ENCODE data around the gene TMPRSS12. TPM values are rescaled to one million over a fixed set of nuclear protein-coding genes. Genes with fewer than 3 reads are reported as not detected.
A peak's percentile ranks its signal among the peaks of the same experiment; 100 is the strongest.
"Not testable (repeated sequence)": the region's sequence is repeated elsewhere in the genome, so short reads cannot be mapped to it uniquely, and the experiment has no call there.

The TMPRSS12 gene
- total RNA-seq, 1 experiment from 2014 or later, result not detected

- Mint-ChIP-seq H3K27me3 (ENCODE audit: unreplicated experiment) (no peaks in the 10 kb centered on the region), H3K27ac (ENCODE audit: unreplicated experiment) (no peak overlapping the region), H3K4me1 (ENCODE audit: low read depth, unreplicated experiment) (peaks cover 25% of the 10 kb centered on the region), H3K4me3 (ENCODE audit: low read depth, unreplicated experiment) (peak overlapping the region; percentile 72), H3K9me3 (ENCODE audit: low read depth, unreplicated experiment) (no peaks in the 10 kb centered on the region), H3K36me3 (ENCODE audit: insufficient read depth, unreplicated experiment) (peaks cover 12% of the 10 kb centered on the region)
- no peak for TF ChIP-seq CTCF (IDR thresholded peaks at IDR 0.05; ENCODE audit: unreplicated experiment)
- BruUV-seq (replicated peaks), result no TSS peak
- CTCF ChIA-PET, result interaction anchor here (0.6 to 1.4 kb wide), 2 partner anchors 100 to 1829 kb away, joined by 4 to 5 read pairs; no protein-coding TSS in a partner anchor
- no peak for DNase-seq
- intact Hi-C loops (cut with micrococcal nuclease; ENCODE audit: unreplicated experiment), result loop anchor here (10.0 kb wide), 1 partner anchor 100 kb away; the partner anchor contains the start of gene SLC11A2
These were observed 82.6 kb downstream of the TMPRSS12 start for GRCh38 chr12:50925342-50925651.

- no peaks in the 10 kb centered on the region for H3K27me3 Mint-ChIP-seq (ENCODE audit: unreplicated experiment)
- H3K36me3 Mint-ChIP-seq (ENCODE audit: insufficient read depth, unreplicated experiment), result peaks cover 12% of the 10 kb centered on the region
- no peak for DNase-seq
- H3K4me3 Mint-ChIP-seq (ENCODE audit: low read depth, unreplicated experiment), result no peak overlapping the region
- H3K9me3 Mint-ChIP-seq (ENCODE audit: low read depth, unreplicated experiment), result no peaks in the 10 kb centered on the region
- H3K4me1 Mint-ChIP-seq (ENCODE audit: low read depth, unreplicated experiment), result peaks cover 25% of the 10 kb centered on the region
- intact Hi-C loops (cut with micrococcal nuclease; ENCODE audit: unreplicated experiment), result loop anchor here (10.0 kb wide), 1 partner anchor 99 kb away; the partner anchor contains the start of gene SLC11A2
- TF ChIP-seq CTCF (IDR thresholded peaks at IDR 0.05; ENCODE audit: unreplicated experiment), result no peak
- CTCF ChIA-PET, result no interaction called here
- no peak overlapping the region for H3K27ac Mint-ChIP-seq (ENCODE audit: unreplicated experiment)
- no TSS peak for BruUV-seq (replicated peaks)
These were observed 83.2 kb downstream of the TMPRSS12 start for GRCh38 chr12:50925920-50926319.

GRCh38 chr12:50926415-50926814 lies 83.7 kb downstream of the TMPRSS12 start:
- no peaks in the 10 kb centered on the region for H3K9me3 Mint-ChIP-seq (ENCODE audit: low read depth, unreplicated experiment)
- H3K27me3 Mint-ChIP-seq (ENCODE audit: unreplicated experiment), result no peaks in the 10 kb centered on the region
- no peak for DNase-seq
- CTCF ChIA-PET, result no interaction called here
- peaks cover 12% of the 10 kb centered on the region for H3K36me3 Mint-ChIP-seq (ENCODE audit: insufficient read depth, unreplicated experiment)
- intact Hi-C loops (cut with micrococcal nuclease; ENCODE audit: unreplicated experiment), result loop anchor here (10.0 kb wide), 1 partner anchor 98 kb away; the partner anchor contains the start of gene SLC11A2
- peaks cover 25% of the 10 kb centered on the region for H3K4me1 Mint-ChIP-seq (ENCODE audit: low read depth, unreplicated experiment)
- H3K27ac Mint-ChIP-seq (ENCODE audit: unreplicated experiment), result no peak overlapping the region
- BruUV-seq (replicated peaks), result no TSS peak
- H3K4me3 Mint-ChIP-seq (ENCODE audit: low read depth, unreplicated experiment), result no peak overlapping the region
- TF ChIP-seq CTCF (IDR thresholded peaks at IDR 0.05; ENCODE audit: unreplicated experiment), result no peak

- CTCF ChIA-PET; H3K27ac Mint-ChIP-seq (ENCODE audit: unreplicated experiment); DNase-seq; H3K27me3 Mint-ChIP-seq (ENCODE audit: unreplicated experiment); H3K9me3 Mint-ChIP-seq (ENCODE audit: low read depth, unreplicated experiment); H3K4me3 Mint-ChIP-seq (ENCODE audit: low read depth, unreplicated experiment); BruUV-seq (replicated peaks): not testable (repeated sequence)
- peaks cover 12% of the 10 kb centered on the region for H3K36me3 Mint-ChIP-seq (ENCODE audit: insufficient read depth, unreplicated experiment)
- H3K4me1 Mint-ChIP-seq (ENCODE audit: low read depth, unreplicated experiment), result peaks cover 25% of the 10 kb centered on the region
- intact Hi-C loops (cut with micrococcal nuclease; ENCODE audit: unreplicated experiment), result loop anchor here (10.0 kb wide), 1 partner anchor 98 kb away; the partner anchor contains the start of gene SLC11A2
These were observed 84.2 kb downstream of the TMPRSS12 start for GRCh38 chr12:50926932-50927331.

- no TSS peak for BruUV-seq (replicated peaks)
- Mint-ChIP-seq H3K27ac (ENCODE audit: unreplicated experiment) (no peak overlapping the region), H3K4me1 (ENCODE audit: low read depth, unreplicated experiment) (peaks cover 25% of the 10 kb centered on the region), H3K36me3 (ENCODE audit: insufficient read depth, unreplicated experiment) (peaks cover 12% of the 10 kb centered on the region), H3K9me3 (ENCODE audit: low read depth, unreplicated experiment) (no peaks in the 10 kb centered on the region), H3K27me3 (ENCODE audit: unreplicated experiment) (no peaks in the 10 kb centered on the region), H3K4me3 (ENCODE audit: low read depth, unreplicated experiment) (no peak overlapping the region)
- intact Hi-C loops (cut with micrococcal nuclease; ENCODE audit: unreplicated experiment), result loop anchor here (10.0 kb wide), 1 partner anchor 97 kb away; the partner anchor contains the start of gene SLC11A2
- no peak for DNase-seq
- CTCF ChIA-PET, result no interaction called here
- no peak for TF ChIP-seq CTCF (IDR thresholded peaks at IDR 0.05; ENCODE audit: unreplicated experiment)
These were observed 84.6 kb downstream of the TMPRSS12 start for GRCh38 chr12:50927356-50927755.
